ENCODE results near the gene SIPA1L3.

GRCh38 chr19:38015761-38016160, 108.8 kb downstream of the SIPA1L3 start:
- TF ChIP-seq MXI1 (IDR thresholded peaks at IDR 0.05; ENCODE audit: low read depth, low read length) (no peak), KDM1A (IDR thresholded peaks at IDR 0.05; ENCODE audit: borderline replicate concordance) (no peak), EGR1 (IDR thresholded peaks at IDR 0.05; ENCODE audit: borderline replicate concordance in 1 of 2, low read depth in 2 of 2, low read length in 2 of 2) (no peak), POLR2A (IDR thresholded peaks at IDR 0.05; ENCODE audit: low read depth, low read length) (no peak), RAD21 (IDR thresholded peaks at IDR 0.05; ENCODE audit: insufficient read depth, low read depth, low read length) (no peak), IRF4 (IDR thresholded peaks at IDR 0.05; ENCODE audit: low read depth, low read length) (no peak), REST (IDR thresholded peaks at IDR 0.05; ENCODE audit: low read depth, low read length) (no peak), CTCF (IDR thresholded peaks at IDR 0.05 in 2 of 3, conservative IDR thresholded peaks at IDR 0.05 in 1 of 3; ENCODE audit: control insufficient read depth in 2 of 3, extremely low read depth in 1 of 3, insufficient read depth in 1 of 3, low read depth in 3 of 3, low read length in 3 of 3) (no peak), ATF3 (IDR thresholded peaks at IDR 0.05; ENCODE audit: borderline replicate concordance, extremely low read depth, low read depth, low read length) (no peak)

Data from GM12878 (cell line).